ENCODE measurements around the gene PSMB5.

PSMB5 gene

DNA sequence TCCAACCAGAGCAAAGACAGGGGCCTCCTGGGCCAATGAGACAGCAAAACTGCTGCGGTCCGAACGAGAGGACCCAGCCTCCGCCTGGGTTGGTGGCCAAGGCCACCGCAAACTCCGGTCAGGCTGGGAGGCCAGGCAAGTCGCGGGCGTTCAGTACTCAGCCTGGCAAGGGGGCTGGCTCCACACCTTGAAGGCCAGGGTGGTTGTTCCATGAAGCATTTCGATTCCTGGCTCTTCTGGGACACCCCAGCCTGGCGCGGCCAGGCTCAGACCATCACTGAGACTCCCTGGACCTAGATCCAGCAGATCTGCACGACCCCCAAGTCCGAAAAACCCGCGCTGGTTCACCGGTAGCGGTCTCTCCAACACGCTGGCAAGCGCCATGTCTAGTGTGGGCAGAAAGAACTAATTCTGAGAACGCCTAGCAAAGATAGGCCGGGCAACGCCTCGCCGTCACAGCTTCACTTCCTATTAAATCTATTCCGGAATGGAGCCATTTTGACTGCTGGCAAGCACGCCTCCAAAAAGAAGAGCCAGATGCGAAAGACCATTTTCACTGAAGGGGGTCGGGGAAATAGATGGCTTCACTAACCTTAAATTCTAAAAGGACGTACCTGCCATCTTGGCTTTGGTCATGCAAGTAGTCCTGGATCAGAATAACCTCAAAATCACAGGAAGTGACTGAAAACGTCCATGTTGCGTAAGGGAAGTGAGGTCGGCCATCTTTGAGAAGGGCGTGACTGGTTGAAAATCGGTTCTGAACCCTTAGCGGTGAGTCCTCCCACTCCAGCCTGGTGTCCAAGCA lies at the start of gene PSMB5:
Gene PSMB5, minus strand, starts transcription at position 403 of the 805 bp plus-strand sequence. Its CDS starts 19 bp downstream, at position 384.
- peak; percentile 87 for DNase-seq (ENCODE audit: low read depth)
- H3K4me3 ChIP-seq (ENCODE audit: low read depth, low read length) = peak within 1 kb of the TSS; percentile 92

DNA sequence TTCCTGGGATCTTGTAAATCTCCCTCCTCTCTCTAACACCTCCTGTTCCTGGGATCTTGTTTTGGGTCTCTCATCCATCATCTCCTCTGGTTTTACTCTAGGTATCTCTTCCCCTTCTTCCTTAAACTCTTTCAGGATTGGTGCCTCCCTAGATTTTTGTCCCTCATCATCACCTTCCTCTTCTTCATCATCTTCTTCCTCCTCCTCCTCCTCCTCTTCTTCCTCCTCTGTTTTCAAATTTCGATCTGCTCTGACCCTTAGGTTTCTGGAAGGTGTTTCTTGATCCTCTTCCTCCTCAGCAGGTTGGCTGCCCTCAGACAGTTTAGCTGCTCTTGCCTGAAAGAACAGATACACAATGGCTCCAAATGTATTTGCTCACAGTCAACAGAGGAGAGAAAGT lies 45.8 kb upstream of the PSMB5 start:
- no peak for DNase-seq (ENCODE audit: low read depth)
- no peak overlapping the region for H3K4me3 ChIP-seq (ENCODE audit: low read depth, low read length)

DNA sequence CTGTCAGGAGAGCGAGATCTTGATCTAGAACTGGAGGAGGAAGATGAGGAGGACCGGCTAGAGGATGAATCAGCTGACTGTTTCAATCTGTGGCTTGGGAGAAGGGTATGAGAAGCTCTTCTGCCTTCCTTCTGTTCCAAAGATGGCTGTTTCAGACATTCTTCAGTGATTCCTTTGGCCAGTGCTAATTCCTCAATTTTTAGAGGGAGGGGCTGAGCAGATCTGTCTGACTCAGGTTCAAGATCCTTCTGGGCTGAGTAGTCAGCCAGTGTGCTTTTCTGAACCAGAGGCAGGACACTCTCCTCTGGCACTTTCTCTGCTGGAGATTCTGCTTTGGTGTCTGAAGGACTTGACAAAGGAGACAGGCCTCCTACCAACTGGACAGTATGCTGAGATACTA lies 45.0 kb upstream of the PSMB5 start:
- DNase-seq (ENCODE audit: low read depth) = no peak
- no peak overlapping the region for H3K4me3 ChIP-seq (ENCODE audit: low read depth, low read length)

DNA sequence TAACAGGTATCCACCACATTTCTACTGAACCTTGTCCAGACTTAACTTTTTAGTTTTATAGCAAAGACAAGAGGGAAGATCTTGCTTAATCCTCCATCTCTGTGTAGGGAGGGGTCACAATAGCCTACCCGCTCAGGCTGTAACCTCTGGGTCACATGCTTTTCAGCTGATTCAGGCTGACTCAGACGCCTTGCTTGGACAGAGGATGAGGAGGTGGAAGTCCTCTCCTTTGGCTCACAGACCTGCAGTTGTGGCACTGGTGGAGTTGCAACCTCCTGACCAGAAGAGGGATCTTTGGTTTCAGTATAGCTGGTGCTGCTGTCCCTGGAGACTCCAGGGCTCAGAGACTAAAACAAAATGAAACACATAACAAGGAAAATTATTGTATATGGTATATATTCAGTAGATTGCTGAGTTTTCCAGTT lies 44.0 kb upstream of the PSMB5 start:
- no peak overlapping the region for H3K4me3 ChIP-seq (ENCODE audit: low read depth, low read length)
- peak; percentile 95 for DNase-seq (ENCODE audit: low read depth)

DNA sequence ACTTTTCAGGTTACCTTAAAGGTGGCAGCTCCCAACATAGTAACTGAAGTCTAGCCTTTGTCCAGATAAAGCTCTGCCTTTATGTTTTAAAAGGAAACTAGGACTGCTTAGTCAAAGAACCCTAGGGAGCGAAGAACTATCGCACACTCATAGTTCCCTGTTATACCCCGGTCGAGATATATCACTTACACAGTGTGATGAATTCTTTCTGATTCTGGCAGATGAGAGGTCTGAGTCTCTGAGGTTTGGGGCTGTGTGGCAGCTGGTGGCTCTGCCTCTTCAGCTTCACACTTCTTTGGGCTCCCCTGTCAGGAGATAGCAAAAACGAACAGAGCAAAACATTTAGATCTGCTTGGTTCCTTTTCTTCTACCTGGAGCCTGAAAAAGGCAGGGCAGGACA lies 43.3 kb upstream of the PSMB5 start:
- no peak overlapping the region for H3K4me3 ChIP-seq (ENCODE audit: low read depth, low read length)
- DNase-seq (ENCODE audit: low read depth) = no peak

DNA sequence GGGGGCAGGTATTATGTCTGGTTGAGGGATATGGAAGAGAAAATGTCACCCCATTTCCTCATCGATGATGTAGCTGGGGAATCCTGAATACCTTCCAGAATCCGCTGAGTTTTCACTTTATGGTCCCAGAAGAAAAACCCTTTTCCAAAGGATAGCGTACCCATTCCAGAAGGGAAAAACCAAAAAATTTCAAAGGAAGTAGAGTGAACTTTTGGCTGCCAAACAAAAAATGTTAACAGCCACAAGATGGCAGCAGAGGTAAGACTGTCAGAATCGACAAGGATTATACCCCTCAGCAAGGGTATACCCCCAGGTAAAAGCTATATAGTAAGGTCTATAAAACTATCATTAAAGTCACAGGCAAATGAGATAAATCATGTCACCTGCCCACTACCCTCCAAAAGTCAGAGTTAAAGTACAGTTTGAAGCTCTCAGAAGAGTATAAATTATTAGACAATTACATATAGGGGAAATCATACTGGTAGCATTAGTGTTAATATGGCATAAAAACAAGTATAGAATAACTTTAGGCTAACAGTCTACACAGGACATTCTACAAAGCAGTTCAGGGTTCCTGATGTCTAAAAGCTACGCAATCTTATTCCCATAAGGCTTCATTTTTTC lies 42.2 kb upstream of the PSMB5 start:
- no peak overlapping the region for H3K4me3 ChIP-seq (ENCODE audit: low read depth, low read length)
- no peak for DNase-seq (ENCODE audit: low read depth)

DNA sequence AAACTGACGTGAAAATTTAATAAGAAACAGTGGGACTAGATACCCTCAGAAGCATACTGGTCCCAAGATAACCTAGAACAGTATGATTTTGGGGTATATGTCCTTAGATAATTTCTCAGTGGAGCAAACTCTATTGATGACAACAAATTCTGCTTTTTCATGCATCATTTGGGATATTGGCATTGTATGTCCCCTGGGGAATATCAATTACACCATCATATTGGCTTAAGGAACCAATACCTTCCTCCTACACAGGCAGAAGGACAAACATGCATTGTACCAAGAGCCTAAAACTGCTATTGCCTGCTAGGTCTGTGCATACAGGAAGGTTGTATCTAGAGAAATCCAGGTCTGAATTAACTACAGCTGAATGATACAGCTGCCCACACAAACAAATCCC lies 40.2 kb upstream of the PSMB5 start:
- DNase-seq (ENCODE audit: low read depth) = no peak
- no peak overlapping the region for H3K4me3 ChIP-seq (ENCODE audit: low read depth, low read length)

DNA sequence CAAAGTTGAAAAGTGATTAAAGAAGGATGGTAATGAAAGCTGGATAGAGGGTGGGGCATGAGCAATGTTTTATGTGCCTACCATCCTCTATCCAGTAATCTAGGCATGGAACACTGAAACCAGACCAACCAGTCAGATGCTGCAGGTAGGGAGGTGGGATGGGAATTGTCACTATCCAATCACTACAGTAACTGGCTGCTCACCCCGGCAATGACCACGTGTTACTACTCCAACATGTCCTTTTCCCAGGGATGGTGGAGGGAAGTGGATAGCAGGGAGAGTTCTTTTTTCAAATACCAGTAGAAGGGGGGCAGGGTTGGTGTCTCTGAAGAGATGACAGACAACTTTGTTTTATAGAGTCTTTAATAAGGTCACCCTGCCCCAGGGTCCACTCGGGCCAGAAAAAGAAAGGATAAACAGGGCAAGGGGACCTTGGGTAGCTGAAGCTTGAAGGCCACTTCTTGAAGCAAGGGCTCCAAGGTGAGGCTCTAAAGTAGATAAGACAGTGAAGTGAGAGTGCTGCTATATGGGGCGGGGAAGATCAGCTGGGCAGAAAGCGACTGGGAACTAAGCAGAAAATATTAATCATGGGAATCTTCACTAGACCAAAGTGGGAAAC lies 37.3 kb upstream of the PSMB5 start:
- H3K4me3 ChIP-seq (ENCODE audit: low read depth, low read length) = no peak overlapping the region
- DNase-seq (ENCODE audit: low read depth) = no peak

DNA sequence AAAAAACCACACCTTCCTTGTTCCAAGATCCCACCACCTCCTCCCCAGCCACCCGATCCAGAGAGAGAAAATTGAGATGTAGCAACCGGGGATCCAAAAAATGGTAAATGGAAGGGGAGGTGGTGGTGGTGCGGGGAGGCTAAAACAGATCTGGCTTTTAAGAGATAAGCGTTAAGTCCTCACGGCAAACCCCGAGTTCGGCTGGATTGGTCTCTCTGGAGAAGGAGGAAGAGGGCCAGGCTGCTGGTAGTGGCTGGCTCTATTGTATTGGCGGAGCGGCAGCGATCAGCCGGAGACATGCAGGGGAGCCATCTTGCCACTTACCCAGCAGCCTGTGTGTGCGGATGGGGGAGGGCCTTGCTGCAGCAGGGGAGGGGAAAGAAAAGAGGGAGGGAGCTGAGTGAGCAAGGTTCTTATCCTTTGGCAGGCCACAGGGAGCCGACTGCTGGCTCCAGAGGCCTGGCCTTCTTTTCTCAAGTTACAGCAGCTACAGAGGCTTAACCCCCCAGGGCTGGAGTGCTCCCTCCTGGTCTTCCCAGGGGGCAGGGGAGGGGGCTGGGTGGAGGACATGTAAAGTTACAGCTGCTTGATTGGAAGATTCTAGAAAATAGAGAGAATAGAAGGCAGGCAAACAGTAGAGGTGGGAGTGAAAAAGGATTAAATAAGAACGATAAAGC lies 36.7 kb upstream of the PSMB5 start:
- peak; percentile 86 for DNase-seq (ENCODE audit: low read depth)
- peak overlapping the region; percentile 61 for H3K4me3 ChIP-seq (ENCODE audit: low read depth, low read length)

DNA sequence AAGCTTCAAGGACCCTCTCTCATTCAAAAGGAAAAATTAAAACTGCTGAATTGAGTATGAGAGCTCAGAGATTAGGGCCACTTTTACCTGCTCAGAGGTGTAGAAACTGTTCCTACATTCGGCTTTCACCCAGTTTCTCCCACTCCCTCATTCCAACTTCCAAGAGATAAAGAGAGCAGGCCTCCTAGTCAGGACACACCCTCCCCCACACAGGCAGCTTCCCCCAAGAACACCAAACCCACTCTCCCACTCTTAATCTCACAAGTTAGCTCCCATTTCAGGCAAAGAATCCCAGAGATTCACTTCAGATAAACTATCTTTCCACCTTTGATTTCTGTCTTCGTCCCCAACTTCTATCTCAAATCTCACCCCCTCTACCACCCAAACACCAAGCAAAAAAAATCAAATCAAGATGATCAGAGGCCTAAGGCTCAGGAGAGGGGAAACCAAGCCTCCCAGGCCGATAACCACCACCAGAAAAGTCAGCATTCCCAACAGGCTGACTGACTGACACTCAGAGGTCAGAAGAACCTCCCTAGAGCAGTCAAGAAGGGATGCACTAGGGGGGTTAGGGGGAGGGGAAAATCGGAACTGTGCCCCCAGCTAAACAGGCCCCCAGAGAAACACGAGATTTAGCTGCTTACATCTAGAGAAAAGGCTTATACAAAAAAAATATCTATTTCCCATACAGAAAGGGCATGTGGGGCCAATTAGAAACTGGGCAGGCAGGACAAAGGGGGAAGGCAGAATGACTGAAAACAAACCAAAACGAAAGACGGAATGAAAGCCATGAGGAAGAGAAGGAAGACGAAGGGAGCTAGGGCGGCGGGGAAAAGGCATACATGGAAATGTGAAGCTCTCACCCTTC lies 35.8 kb upstream of the PSMB5 start:
- DNase-seq (ENCODE audit: low read depth) = no peak
- H3K4me3 ChIP-seq (ENCODE audit: low read depth, low read length) = peak overlapping the region; percentile 61

DNA sequence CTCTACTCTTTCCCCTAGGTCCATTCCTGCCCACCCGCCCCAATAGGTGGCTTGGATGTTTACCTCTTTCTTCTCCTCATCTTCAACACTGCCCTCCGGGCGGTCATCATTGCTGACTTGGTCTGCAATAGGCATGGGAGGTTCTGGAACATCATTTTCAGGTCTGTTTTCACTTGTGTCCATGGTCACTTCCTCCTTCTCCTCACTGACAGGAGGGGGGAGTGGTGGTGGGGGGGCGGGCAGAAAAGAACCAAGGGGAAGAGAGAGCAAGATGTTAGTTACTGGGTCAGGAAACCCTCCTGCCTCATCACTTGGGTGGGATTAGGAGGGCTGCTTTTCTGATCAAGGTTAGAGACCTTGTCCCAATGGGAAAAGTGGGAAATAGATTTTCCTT lies 34.7 kb upstream of the PSMB5 start:
- H3K4me3 ChIP-seq (ENCODE audit: low read depth, low read length) = no peak overlapping the region
- no peak for DNase-seq (ENCODE audit: low read depth)

DNA sequence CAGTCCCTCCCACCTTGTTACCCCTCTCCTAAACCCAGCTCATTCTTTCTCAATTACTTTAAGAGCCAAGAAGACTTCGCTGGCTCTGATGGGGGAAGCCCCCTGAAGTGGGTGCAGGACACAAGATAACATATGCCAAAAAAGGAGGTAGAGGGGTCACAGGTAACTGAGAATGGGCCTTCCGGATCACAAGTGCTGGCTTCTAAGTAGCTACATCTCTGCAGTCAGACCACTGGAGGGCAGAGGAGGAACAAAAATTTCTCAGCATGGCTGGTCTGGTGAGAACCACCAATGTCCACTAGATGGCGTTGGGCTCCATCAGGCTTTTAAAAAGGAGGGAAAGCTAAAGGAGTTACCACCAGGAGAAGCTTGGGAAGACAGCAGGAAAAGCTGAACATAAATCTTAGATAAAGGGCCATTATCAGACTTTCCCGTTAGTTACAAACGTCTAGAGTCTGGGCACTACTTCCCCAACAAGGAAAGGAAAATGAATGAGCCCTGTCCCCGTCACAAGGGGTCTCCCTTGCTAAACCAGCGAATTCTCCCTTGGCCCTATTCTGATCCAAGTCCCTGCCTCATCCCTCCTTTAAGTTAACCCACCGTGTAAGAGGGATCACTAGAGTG lies 34.2 kb upstream of the PSMB5 start:
- DNase-seq (ENCODE audit: low read depth) = peak; percentile 69
- no peak overlapping the region for H3K4me3 ChIP-seq (ENCODE audit: low read depth, low read length)

DNA sequence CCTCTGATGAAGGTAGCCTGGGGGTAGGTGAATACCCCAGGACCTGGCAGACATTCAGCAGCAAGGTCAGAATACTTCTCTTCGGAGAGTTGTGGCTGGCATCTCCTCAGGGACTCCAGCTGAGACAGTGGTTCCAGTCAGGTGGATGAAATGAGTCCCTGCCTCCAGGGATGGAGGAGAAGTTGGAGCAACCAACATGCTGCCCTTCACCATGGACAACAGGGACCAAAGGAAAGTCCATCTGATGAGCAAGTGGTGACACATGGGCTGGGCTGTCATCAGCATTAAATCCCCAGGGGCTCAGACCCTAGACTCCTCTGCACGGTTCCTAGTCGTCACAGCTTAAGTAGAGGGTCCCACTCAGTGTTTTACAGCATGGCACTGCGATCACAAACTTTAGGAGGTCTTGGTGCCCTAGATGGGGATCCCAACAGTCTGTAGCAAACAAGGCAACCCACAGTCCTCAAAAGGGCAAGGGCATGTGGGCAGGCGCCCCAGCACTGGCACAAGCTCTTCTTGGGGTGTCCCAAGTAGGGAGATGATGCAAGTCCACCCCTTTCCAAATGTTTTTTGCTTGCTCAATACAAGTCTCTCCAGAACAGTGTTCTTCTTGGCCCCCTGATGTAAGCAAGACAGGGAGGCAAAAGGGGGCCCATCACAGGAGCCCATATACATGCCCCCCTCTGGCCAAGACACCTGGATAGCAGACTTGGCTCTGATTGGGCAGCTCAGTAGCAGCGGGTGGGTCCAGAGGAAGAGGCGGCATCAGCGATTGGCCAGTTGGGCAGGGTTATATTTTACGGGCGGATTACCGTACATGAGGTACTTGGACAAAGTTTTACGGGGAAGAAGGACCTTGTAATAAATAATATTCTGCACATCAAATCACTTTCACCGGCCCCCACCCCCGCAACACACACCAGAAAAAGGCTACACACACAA lies 33.4 kb upstream of the PSMB5 start:
- no peak overlapping the region for H3K4me3 ChIP-seq (ENCODE audit: low read depth, low read length)
- DNase-seq (ENCODE audit: low read depth) = no peak

DNA sequence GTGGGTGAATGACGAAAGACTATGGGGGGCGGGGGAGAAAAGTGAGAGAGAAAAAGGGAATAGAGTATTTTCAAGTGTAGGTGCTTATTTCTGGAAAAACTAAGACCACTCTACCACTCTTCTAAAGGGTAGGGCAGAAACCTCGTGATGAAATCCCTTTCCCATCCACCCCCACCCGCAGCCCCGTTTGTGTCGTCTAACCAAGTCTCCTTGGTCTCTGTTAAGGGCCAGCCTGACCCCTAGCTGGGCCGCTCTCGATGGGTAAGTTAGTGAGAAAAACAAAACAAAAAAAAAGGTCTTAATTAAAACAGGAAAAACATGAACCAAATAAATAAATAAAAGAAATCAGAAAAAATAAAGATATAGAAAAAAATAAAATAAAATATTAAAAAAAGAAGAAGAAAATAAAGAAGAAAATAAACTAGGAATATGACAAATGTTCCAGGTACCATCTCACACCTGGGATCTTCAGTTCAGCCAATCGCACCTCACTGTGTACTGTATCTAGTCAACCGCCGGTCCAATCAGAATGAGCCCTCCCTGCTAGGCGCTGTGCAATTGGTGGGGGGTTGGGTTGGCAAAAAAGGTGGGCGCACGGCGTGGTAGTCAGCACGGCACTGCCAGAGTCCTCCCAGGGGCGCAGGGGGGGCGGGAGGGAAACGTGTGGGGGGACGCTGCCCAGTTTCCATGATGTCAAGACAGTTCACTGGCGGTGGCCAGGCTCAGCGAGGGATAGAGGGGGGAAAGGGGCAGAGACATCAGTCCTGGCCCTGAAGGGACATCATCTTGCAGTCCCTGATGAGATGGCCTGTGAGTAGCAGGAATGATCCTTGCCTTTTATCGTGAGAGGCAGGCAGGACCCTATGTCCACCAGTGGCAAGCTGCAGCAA lies 32.4 kb upstream of the PSMB5 start:
- DNase-seq (ENCODE audit: low read depth) = no peak
- no peak overlapping the region for H3K4me3 ChIP-seq (ENCODE audit: low read depth, low read length)

DNA sequence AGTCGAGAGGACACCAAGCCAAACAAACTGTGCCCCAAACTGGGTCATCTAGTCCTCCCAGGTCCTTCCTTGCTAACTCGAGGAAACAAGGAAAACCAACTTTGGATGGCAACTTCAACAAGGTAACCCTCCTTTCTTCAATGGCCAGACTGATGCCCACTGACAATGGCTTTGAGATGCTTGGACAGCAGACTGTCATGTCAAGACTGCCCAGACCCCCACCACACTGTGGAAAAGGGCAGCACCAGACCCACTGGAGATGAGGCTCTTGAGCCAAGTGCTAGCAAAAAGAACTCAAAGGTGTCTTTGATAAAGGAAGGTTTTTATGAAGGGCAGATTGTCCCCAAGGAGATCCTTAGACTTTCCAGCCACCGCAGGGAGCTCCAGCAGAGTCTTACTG lies 31.7 kb upstream of the PSMB5 start:
- DNase-seq (ENCODE audit: low read depth) = no peak
- no peak overlapping the region for H3K4me3 ChIP-seq (ENCODE audit: low read depth, low read length)

DNA sequence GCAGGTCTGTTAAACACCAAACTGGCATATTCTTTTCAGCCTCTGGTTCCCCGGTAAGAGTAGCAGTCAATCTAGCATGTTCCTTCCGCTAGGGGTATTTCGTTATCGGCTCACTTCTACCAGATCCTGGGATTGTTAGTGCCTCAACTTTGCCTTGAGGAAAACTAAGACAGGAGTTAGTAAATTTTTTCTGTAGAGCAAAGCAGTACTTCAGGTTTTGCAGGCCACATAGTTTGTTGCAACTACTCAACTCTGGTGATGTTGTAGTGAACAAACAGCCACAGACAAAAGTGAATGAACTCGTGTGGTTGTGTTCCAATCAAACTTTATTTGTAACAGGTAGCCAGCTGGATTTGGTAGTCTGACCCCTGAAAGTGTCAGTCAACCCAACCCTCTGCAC lies 28.9 kb upstream of the PSMB5 start:
- no peak for DNase-seq (ENCODE audit: low read depth)
- H3K4me3 ChIP-seq (ENCODE audit: low read depth, low read length) = no peak overlapping the region

DNA sequence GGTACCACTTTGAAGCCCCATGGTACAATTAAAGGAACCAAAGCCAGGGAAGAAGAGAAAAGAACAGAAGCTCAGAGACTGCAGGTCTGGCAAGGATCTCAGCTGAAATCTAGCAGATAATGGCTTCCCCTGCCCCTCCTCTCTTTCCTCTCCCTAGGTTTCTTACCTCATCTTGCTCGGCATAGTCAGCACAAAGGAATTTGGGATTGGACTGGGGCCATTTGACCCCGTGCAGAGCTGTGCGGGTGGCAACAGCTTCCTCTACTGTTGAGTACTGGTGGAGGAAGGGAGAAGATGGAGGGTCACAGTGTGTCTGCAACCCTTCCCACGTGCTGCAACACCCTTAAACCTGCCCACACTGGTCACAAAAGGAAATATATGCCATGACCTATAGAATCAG lies 27.3 kb upstream of the PSMB5 start:
- peak; percentile 83 for DNase-seq (ENCODE audit: low read depth)
- no peak overlapping the region for H3K4me3 ChIP-seq (ENCODE audit: low read depth, low read length)
